GM23338 (cell line): ENCODE data around the gene ZNF747. TPM values are rescaled to one million over a fixed set of nuclear protein-coding genes. Genes with fewer than 3 reads are reported as not detected.

Experiments
- ATAC-seq: fragments of 200-7000 bp; cut with Tn5 transposase; 3 replicates; pipeline ENCODE4 v1.9.1; 2020
- DNase-seq: peaks from one replicate; pipeline ENCODE4 v3.0.0-alpha.2; 2015; ENCODE audit warnings: low spot score
- H2AFZ ChIP-seq: fragments of 200-600 bp; sonication (generic); 2 replicates; pipeline ENCODE4 v1.8.0; 2016; ENCODE audit warnings: antibody characterized with exemption, mild to moderate bottlenecking, moderate library complexity
- H3F3A ChIP-seq: fragments of 200-600 bp; sonication (generic); replicated peaks from 2 replicates; pipeline ENCODE4 v1.8.0; 2017; ENCODE audit warnings: antibody characterized with exemption, mixed run types, low read depth
- H3K27ac ChIP-seq: fragments of 200-600 bp; sonication (generic); 2 replicates; pipeline ENCODE4 v1.6.1; 2016; ENCODE audit warnings: low read depth
- H3K27me3 ChIP-seq: fragments of 200-600 bp; sonication (generic); 2 replicates; pipeline ENCODE4 v1.8.0; 2016; ENCODE audit warnings: mild to moderate bottlenecking, mixed run types, moderate library complexity; ENCODE audit not compliant: insufficient read depth
- H3K36me3 ChIP-seq: fragments of 200-600 bp; sonication (generic); 2 replicates; pipeline ENCODE4 v1.8.0; 2016; ENCODE audit warnings: mild to moderate bottlenecking; ENCODE audit not compliant: insufficient read depth
- H3K4me1 ChIP-seq: fragments of 200-600 bp; sonication (generic); 2 replicates; pipeline ENCODE4 v1.8.0; 2016; ENCODE audit warnings: mild to moderate bottlenecking, moderate library complexity; ENCODE audit not compliant: insufficient read depth
- H3K4me2 ChIP-seq: fragments of 200-600 bp; sonication (generic); 2 replicates; pipeline ENCODE4 v1.7.1; 2017; ENCODE audit warnings: mixed run types
- H3K4me3 ChIP-seq: fragments of 200-600 bp; sonication (generic); 2 replicates; pipeline ENCODE4 v1.6.1; 2016; ENCODE audit warnings: mixed run types
- H3K79me2 ChIP-seq: fragments of 200-600 bp; sonication (generic); replicated peaks from 2 replicates; pipeline ENCODE4 v1.8.0; 2017; ENCODE audit warnings: mild to moderate bottlenecking; ENCODE audit not compliant: insufficient read depth
- H3K9me2 ChIP-seq: fragments of 200-600 bp; sonication (generic); 2 replicates; pipeline ENCODE4 v1.8.0; 2017; ENCODE audit not compliant: insufficient read depth
- H4K20me1 ChIP-seq: fragments of 200-600 bp; sonication (generic); replicated peaks from 2 replicates; pipeline ENCODE4 v1.8.0; 2017; ENCODE audit warnings: mild to moderate bottlenecking; ENCODE audit not compliant: insufficient read depth
- H3K27ac Mint-ChIP-seq: 2 replicates; pipeline ENCODE4 v1.8.0; 2020; ENCODE audit warnings: inconsistent platforms, mild to moderate bottlenecking, moderate library complexity, mixed read lengths
- H3K27me3 Mint-ChIP-seq: 3 replicates; pipeline ENCODE4 v1.8.0; 2022; ENCODE audit warnings: low read depth, mild to moderate bottlenecking, moderate library complexity, mixed read lengths, inconsistent platforms; ENCODE audit not compliant: insufficient read depth, poor library complexity
- H3K36me3 Mint-ChIP-seq: 3 replicates; pipeline ENCODE4 v1.8.0; 2021; ENCODE audit warnings: low read depth, mild to moderate bottlenecking, inconsistent platforms, moderate library complexity, mixed read lengths
- H3K4me1 Mint-ChIP-seq: 3 replicates; pipeline ENCODE4 v1.8.0; 2020; ENCODE audit warnings: mild to moderate bottlenecking, inconsistent platforms, mixed read lengths
- H3K4me3 Mint-ChIP-seq: 3 replicates; pipeline ENCODE4 v1.8.0; 2021; ENCODE audit warnings: moderate library complexity, mild to moderate bottlenecking, inconsistent platforms, mixed read lengths
- H3K9me3 Mint-ChIP-seq: 3 replicates; pipeline ENCODE4 v1.8.0; 2020; ENCODE audit warnings: moderate library complexity, mild to moderate bottlenecking, inconsistent platforms, mixed read lengths
- ETS1 ChIP-seq: IDR thresholded peaks from 2 replicates; pipeline ENCODE4 v1.6.1; 2016; ENCODE audit warnings: antibody characterized with exemption
- EZH2 ChIP-seq: fragments of 200-600 bp; sonication (generic); IDR thresholded peaks from one replicate; pipeline ENCODE4 v1.8.0; 2017; ENCODE audit warnings: antibody characterized with exemption, mild to moderate bottlenecking, low read depth; ENCODE audit not compliant: unreplicated experiment
- EZH2phosphoT487 ChIP-seq: fragments of 200-600 bp; sonication (generic); IDR thresholded peaks from one replicate; pipeline ENCODE4 v1.8.1; 2018; ENCODE audit warnings: antibody characterized with exemption; ENCODE audit not compliant: unreplicated experiment
- JUNB ChIP-seq: IDR thresholded peaks from one replicate; pipeline ENCODE4 v1.6.1; 2016; ENCODE audit warnings: antibody characterized with exemption; ENCODE audit not compliant: unreplicated experiment
- NANOG ChIP-seq: IDR thresholded peaks from 2 replicates; pipeline ENCODE4 v1.6.1; 2016; ENCODE audit warnings: antibody characterized with exemption, borderline replicate concordance
- POLR2AphosphoS5 ChIP-seq: IDR thresholded peaks from 2 replicates; pipeline ENCODE4 v1.6.1; 2016; ENCODE audit warnings: antibody characterized with exemption, low read depth
- REST ChIP-seq: IDR thresholded peaks from one replicate; pipeline ENCODE4 v1.6.1; 2018; ENCODE audit warnings: antibody characterized with exemption; ENCODE audit not compliant: unreplicated experiment
- STAT1 ChIP-seq: IDR thresholded peaks from one replicate; pipeline ENCODE4 v1.6.1; 2016; ENCODE audit warnings: antibody characterized with exemption; ENCODE audit not compliant: unreplicated experiment
- ZNF114 ChIP-seq: fragments of 250-450 bp; sonication (Bioruptor Pico); IDR thresholded peaks from 2 replicates; pipeline ENCODE4 v1.5.0; 2020; ENCODE audit warnings: mild to moderate bottlenecking, moderate library complexity
- polyA plus RNA-seq: library from polyadenylated mRNA; unstranded; fragments of >200 nt; fragmentation: Nextera tagmentation; extraction: Ambion mirVana; gene quantifications from 2 replicates; pipeline ENCODE4 v1.2.1, GENCODE V29; 2016
- total RNA-seq: library from RNA; depleted of rRNA; stranded (reverse); fragments of >200 nt; shearing (Covaris generic); gene quantifications from 2 replicates; pipeline ENCODE4 v1.2.3, GENCODE V29; 2014

Gene ZNF747
- total and polyA plus RNA-seq, 2 experiments from 2014 or later: 4.2 to 12.6 TPM

- TF ChIP-seq REST: no peak
- TF ChIP-seq ETS1: no peak
- TF ChIP-seq NANOG: no peak
- TF ChIP-seq JUNB: no peak
- no peak for TF ChIP-seq ZNF114
These were observed 12.6 kb downstream of the ZNF747 start (continued) for GRCh38 chr16:30521873-30522641.

GRCh38 chr16:30521476-30521872, 13.2 kb downstream of the ZNF747 start:
- no peak overlapping the region for H2AFZ ChIP-seq
- peaks cover 7% of the 10 kb centered on the region; the same call in 1 of the 2 replicates for H3K79me2 ChIP-seq
- H3K4me3 ChIP-seq: no peak overlapping the region
- peaks cover 9% of the 10 kb centered on the region for H3K27me3 Mint-ChIP-seq
- H3K27me3 ChIP-seq: no peaks in the 10 kb centered on the region
- H3F3A ChIP-seq: 0 out of 2 replicates have a peak, but pooled peaks cover 10% of the 10 kb centered on the region
- no peak overlapping the region for H3K27ac ChIP-seq
- H3K36me3 ChIP-seq: no peaks in the 10 kb centered on the region
- no peaks in the 10 kb centered on the region; the same call in 2 of the 3 replicates for H3K9me3 Mint-ChIP-seq
- H4K20me1 ChIP-seq: no peaks in the 10 kb centered on the region
- H3K36me3 Mint-ChIP-seq: peaks cover 3% of the 10 kb centered on the region
- H3K27ac Mint-ChIP-seq: no peak overlapping the region
- ATAC-seq: no peak
- H3K4me1 ChIP-seq: peaks cover 5% of the 10 kb centered on the region; the same call in 1 of the 2 replicates
- no peak for DNase-seq
- H3K4me2 ChIP-seq: no peak overlapping the region
- H3K4me3 Mint-ChIP-seq: no peak overlapping the region
- H3K4me1 Mint-ChIP-seq: peaks cover 3% of the 10 kb centered on the region
- no peaks in the 10 kb centered on the region for H3K9me2 ChIP-seq
- TF ChIP-seq ZNF114: no peak
- no peak for TF ChIP-seq POLR2AphosphoS5
- no peak for TF ChIP-seq ETS1
- TF ChIP-seq NANOG: no peak
- no peak for TF ChIP-seq EZH2phosphoT487
- no peak for TF ChIP-seq EZH2
- no peak for TF ChIP-seq REST
- no peak for TF ChIP-seq JUNB
- no peak for TF ChIP-seq STAT1
